ENCODE results near the gene DMD. TPM values are rescaled to one million over a fixed set of nuclear protein-coding genes. Genes with fewer than 3 reads are reported as not detected.
A peak's percentile ranks its signal among the peaks of the same experiment; 100 is the strongest.

DMD gene
- total RNA-seq, 1 donor from 2014 or later, result 22.2 TPM

GRCh38 chrX:31870267-31870666 is 1341.1 kb downstream of the DMD start:
- H3K4me1 ChIP-seq (ENCODE audit: insufficient read depth, low read length), result no peaks in the 10 kb centered on the region
- no peak for FAIRE-seq
- H3K4me3 ChIP-seq (ENCODE audit: insufficient read depth, low read depth, low read length), result no peak overlapping the region
- no peaks in the 10 kb centered on the region for H3K9me3 ChIP-seq (ENCODE audit: insufficient read depth, low read depth, low read length)
- Mint-ChIP-seq H3K4me3 (ENCODE audit: unreplicated experiment) (no peak overlapping the region), H3K4me1 (ENCODE audit: low read depth, unreplicated experiment) (peaks cover 4% of the 10 kb centered on the region), H3K27me3 (ENCODE audit: low read depth, unreplicated experiment) (peaks cover 3% of the 10 kb centered on the region), H3K27ac (ENCODE audit: unreplicated experiment) (no peak overlapping the region), H3K36me3 (ENCODE audit: low read depth, unreplicated experiment) (no peaks in the 10 kb centered on the region), H3K9me3 (ENCODE audit: unreplicated experiment) (no peaks in the 10 kb centered on the region)
- no peak overlapping the region for H3K9ac ChIP-seq (ENCODE audit: low read length)
- H2AFZ ChIP-seq (ENCODE audit: low read depth, low read length), result no peak overlapping the region
- no peak overlapping the region for H3K4me2 ChIP-seq (ENCODE audit: low read length)
- TF ChIP-seq EZH2 (IDR thresholded peaks at IDR 0.05; ENCODE audit: insufficient read depth, low read length), result no peak
- no peak for TF ChIP-seq CTCF (IDR thresholded peaks at IDR 0.05; ENCODE audit: insufficient read depth, low read depth, low read length)
- no peaks in the 10 kb centered on the region for H3K79me2 ChIP-seq (ENCODE audit: insufficient read depth, low read length)
- no peaks in the 10 kb centered on the region for H3K36me3 ChIP-seq (ENCODE audit: insufficient read depth, low read length)
- no peaks in the 10 kb centered on the region for H4K20me1 ChIP-seq (ENCODE audit: insufficient read depth, low read length)
- no peak for DNase-seq (ENCODE audit: low read depth)
- H3K27ac ChIP-seq (ENCODE audit: low read depth, low read length), result no peak overlapping the region
- no peaks in the 10 kb centered on the region for H3K27me3 ChIP-seq (ENCODE audit: insufficient read depth, low read length)

- H3K9ac ChIP-seq (ENCODE audit: low read length), result no peak overlapping the region
- H3K27ac Mint-ChIP-seq (ENCODE audit: unreplicated experiment), result no peak overlapping the region
- H3K4me3 Mint-ChIP-seq (ENCODE audit: unreplicated experiment), result no peak overlapping the region
- H3K9me3 Mint-ChIP-seq (ENCODE audit: unreplicated experiment), result no peaks in the 10 kb centered on the region
- no peaks in the 10 kb centered on the region for H3K9me3 ChIP-seq (ENCODE audit: insufficient read depth, low read depth, low read length)
- FAIRE-seq (peak; percentile 85), DNase-seq (ENCODE audit: low read depth) (no peak)
- no peaks in the 10 kb centered on the region for H4K20me1 ChIP-seq (ENCODE audit: insufficient read depth, low read length)
- no peaks in the 10 kb centered on the region for H3K4me1 ChIP-seq (ENCODE audit: insufficient read depth, low read length)
- no peaks in the 10 kb centered on the region for H3K27me3 ChIP-seq (ENCODE audit: insufficient read depth, low read length)
- no peak overlapping the region for H3K27ac ChIP-seq (ENCODE audit: low read depth, low read length)
- no peaks in the 10 kb centered on the region for H3K4me1 Mint-ChIP-seq (ENCODE audit: low read depth, unreplicated experiment)
- H3K27me3 Mint-ChIP-seq (ENCODE audit: low read depth, unreplicated experiment), result peaks cover under 1% of the 10 kb centered on the region
- no peaks in the 10 kb centered on the region for H3K79me2 ChIP-seq (ENCODE audit: insufficient read depth, low read length)
- H3K4me3 ChIP-seq (ENCODE audit: insufficient read depth, low read depth, low read length), result no peak overlapping the region
- no peak overlapping the region for H3K4me2 ChIP-seq (ENCODE audit: low read length)
- TF ChIP-seq CTCF (IDR thresholded peaks at IDR 0.05; ENCODE audit: insufficient read depth, low read depth, low read length) (no peak), EZH2 (IDR thresholded peaks at IDR 0.05; ENCODE audit: insufficient read depth, low read length) (no peak)
- no peaks in the 10 kb centered on the region for H3K36me3 Mint-ChIP-seq (ENCODE audit: low read depth, unreplicated experiment)
- no peaks in the 10 kb centered on the region for H3K36me3 ChIP-seq (ENCODE audit: insufficient read depth, low read length)
- H2AFZ ChIP-seq (ENCODE audit: low read depth, low read length), result no peak overlapping the region
Measured at GRCh38 chrX:31860686-31861085, 1350.7 kb downstream of the DMD start.

GRCh38 chrX:31858915-31859314 is 1352.4 kb downstream of the DMD start:
- Histone ChIP-seq H3K9ac (ENCODE audit: low read length) (no peak overlapping the region), H3K79me2 (ENCODE audit: insufficient read depth, low read length) (no peaks in the 10 kb centered on the region), H3K9me3 (ENCODE audit: insufficient read depth, low read depth, low read length) (no peaks in the 10 kb centered on the region), H3K4me2 (ENCODE audit: low read length) (no peak overlapping the region), H4K20me1 (ENCODE audit: insufficient read depth, low read length) (no peaks in the 10 kb centered on the region), H3K36me3 (ENCODE audit: insufficient read depth, low read length) (no peaks in the 10 kb centered on the region), H3K4me1 (ENCODE audit: insufficient read depth, low read length) (no peaks in the 10 kb centered on the region), H3K27me3 (ENCODE audit: insufficient read depth, low read length) (no peaks in the 10 kb centered on the region), H2AFZ (ENCODE audit: low read depth, low read length) (no peak overlapping the region), H3K4me3 (ENCODE audit: insufficient read depth, low read depth, low read length) (no peak overlapping the region), H3K27ac (ENCODE audit: low read depth, low read length) (no peak overlapping the region)
- no peak overlapping the region for H3K4me3 Mint-ChIP-seq (ENCODE audit: unreplicated experiment)
- no peaks in the 10 kb centered on the region for H3K9me3 Mint-ChIP-seq (ENCODE audit: unreplicated experiment)
- H3K27me3 Mint-ChIP-seq (ENCODE audit: low read depth, unreplicated experiment), result no peaks in the 10 kb centered on the region
- H3K4me1 Mint-ChIP-seq (ENCODE audit: low read depth, unreplicated experiment), result no peaks in the 10 kb centered on the region
- no peak for DNase-seq (ENCODE audit: low read depth)
- H3K27ac Mint-ChIP-seq (ENCODE audit: unreplicated experiment), result no peak overlapping the region
- no peaks in the 10 kb centered on the region for H3K36me3 Mint-ChIP-seq (ENCODE audit: low read depth, unreplicated experiment)
- peak; percentile 72 for FAIRE-seq
- TF ChIP-seq EZH2 (IDR thresholded peaks at IDR 0.05; ENCODE audit: insufficient read depth, low read length), result no peak
- no peak for TF ChIP-seq CTCF (IDR thresholded peaks at IDR 0.05; ENCODE audit: insufficient read depth, low read depth, low read length)

All from astrocyte (in vitro differentiated cells and primary cell).